DND-41 (cell line): ENCODE measurements around the gene ABLIM2.

ENCODE experiments used
- EZH2 ChIP-seq: IDR thresholded peaks from 3 replicates; pipeline ENCODE4 v1.6.1; 2012; ENCODE audit warnings: borderline replicate concordance, low read depth, mild to moderate bottlenecking, moderate library complexity, low read length, inconsistent platforms; ENCODE audit not compliant: severe bottlenecking
- TF ChIP-seq, protein P1 (sequence below): IDR thresholded peaks from 2 replicates; pipeline ENCODE4 v1.5.1; 2012; ENCODE audit warnings: borderline replicate concordance, low read length, moderate library complexity, mild to moderate bottlenecking; ENCODE audit not compliant: poor library complexity, severe bottlenecking; ENCODE audit errors: extremely low read depth

DNA sequence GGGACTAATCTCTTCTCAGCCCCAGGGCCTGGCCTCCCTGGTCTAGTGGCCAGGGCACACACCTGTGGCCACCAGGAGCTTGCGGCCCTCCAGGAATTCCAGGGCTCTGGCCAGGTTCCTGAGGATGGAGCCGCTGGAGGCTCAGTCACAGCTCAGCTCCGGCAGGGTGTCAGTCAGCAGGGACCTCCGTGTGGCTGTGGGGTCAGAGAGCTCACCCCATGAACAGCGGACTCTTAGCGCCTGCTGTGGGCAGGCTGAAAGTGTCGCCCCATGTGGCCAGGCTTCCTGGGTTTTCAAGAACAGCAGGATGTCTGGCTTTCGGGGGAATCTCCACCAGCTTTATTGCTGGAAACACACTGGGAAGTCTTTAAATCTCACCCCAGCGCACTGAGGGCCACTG lies 21.2 kb upstream of the ABLIM2 start:
- TF ChIP-seq, protein P1, sequence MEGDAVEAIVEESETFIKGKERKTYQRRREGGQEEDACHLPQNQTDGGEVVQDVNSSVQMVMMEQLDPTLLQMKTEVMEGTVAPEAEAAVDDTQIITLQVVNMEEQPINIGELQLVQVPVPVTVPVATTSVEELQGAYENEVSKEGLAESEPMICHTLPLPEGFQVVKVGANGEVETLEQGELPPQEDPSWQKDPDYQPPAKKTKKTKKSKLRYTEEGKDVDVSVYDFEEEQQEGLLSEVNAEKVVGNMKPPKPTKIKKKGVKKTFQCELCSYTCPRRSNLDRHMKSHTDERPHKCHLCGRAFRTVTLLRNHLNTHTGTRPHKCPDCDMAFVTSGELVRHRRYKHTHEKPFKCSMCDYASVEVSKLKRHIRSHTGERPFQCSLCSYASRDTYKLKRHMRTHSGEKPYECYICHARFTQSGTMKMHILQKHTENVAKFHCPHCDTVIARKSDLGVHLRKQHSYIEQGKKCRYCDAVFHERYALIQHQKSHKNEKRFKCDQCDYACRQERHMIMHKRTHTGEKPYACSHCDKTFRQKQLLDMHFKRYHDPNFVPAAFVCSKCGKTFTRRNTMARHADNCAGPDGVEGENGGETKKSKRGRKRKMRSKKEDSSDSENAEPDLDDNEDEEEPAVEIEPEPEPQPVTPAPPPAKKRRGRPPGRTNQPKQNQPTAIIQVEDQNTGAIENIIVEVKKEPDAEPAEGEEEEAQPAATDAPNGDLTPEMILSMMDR, result no peak
- TF ChIP-seq EZH2, result no peak
